ENCODE results near the gene PTPRO.

The PTPRO gene

GRCh38 chr12:15486859-15487258 is 164.6 kb downstream of the PTPRO start:
- Histone ChIP-seq H3K27me3 (no peaks in the 10 kb centered on the region), H3K4me3 (no peak overlapping the region), H3K9me3 (no peaks in the 10 kb centered on the region), H3K4me1 (no peaks in the 10 kb centered on the region), H3K36me3 (no peaks in the 10 kb centered on the region), H3K27ac (no peak overlapping the region)
- no peak for TF ChIP-seq CTCF (IDR thresholded peaks at IDR 0.05)
- DNase-seq, result no peak
- intact Hi-C loops (cut with DNase I; ENCODE audit: low total_unique reads), result no loop called here

- intact Hi-C loops (cut with DNase I; ENCODE audit: low total_unique reads), result no loop called here
Observed at GRCh38 chr12:15488481-15488880, 166.2 kb downstream of the PTPRO start.

GRCh38 chr12:15494329-15495046 is 172.2 kb downstream of the PTPRO start:
- peaks cover 0 to 6% (median 0%) of the 10 kb centered on the region in 3 donors for H3K9me3 ChIP-seq
- intact Hi-C loops (cut with DNase I; ENCODE audit: low total_unique reads), result no loop called here
- H3K27ac ChIP-seq, result no peak overlapping the region
- no peak overlapping the region for H3K4me3 ChIP-seq
- no peak for TF ChIP-seq CTCF (IDR thresholded peaks at IDR 0.05)
- no peaks in the 10 kb centered on the region for H3K4me1 ChIP-seq
- H3K27me3 ChIP-seq, result no peaks in the 10 kb centered on the region
- H3K36me3 ChIP-seq, result no peaks in the 10 kb centered on the region
- no peak for DNase-seq

More at GRCh38 chr12:15488481-15488880, 166.2 kb downstream of the PTPRO start:
- H3K4me1 ChIP-seq, result no peaks in the 10 kb centered on the region
- DNase-seq, result no peak
- no peak overlapping the region for H3K4me3 ChIP-seq
- H3K27me3 ChIP-seq, result no peaks in the 10 kb centered on the region
- H3K36me3 ChIP-seq, result no peaks in the 10 kb centered on the region
- H3K9me3 ChIP-seq, result peaks cover 0 to 6% (median 0%) of the 10 kb centered on the region in 3 donors
- no peak overlapping the region for H3K27ac ChIP-seq
- no peak for TF ChIP-seq CTCF (IDR thresholded peaks at IDR 0.05)

GRCh38 chr12:15495746-15496145 is 173.4 kb downstream of the PTPRO start:
- Histone ChIP-seq H3K4me3 (no peak overlapping the region), H3K4me1 (no peaks in the 10 kb centered on the region), H3K9me3 (peaks cover 0 to 6% (median 0%) of the 10 kb centered on the region in 3 donors), H3K27me3 (no peaks in the 10 kb centered on the region), H3K27ac (no peak overlapping the region), H3K36me3 (no peaks in the 10 kb centered on the region)
- intact Hi-C loops (cut with DNase I; ENCODE audit: low total_unique reads), result no loop called here
- no peak for TF ChIP-seq CTCF (IDR thresholded peaks at IDR 0.05)
- DNase-seq, result no peak

GRCh38 chr12:15496738-15497137 is 174.4 kb downstream of the PTPRO start:
- no peak overlapping the region for H3K27ac ChIP-seq
- intact Hi-C loops (cut with DNase I; ENCODE audit: low total_unique reads), result no loop called here
- H3K4me1 ChIP-seq, result no peaks in the 10 kb centered on the region
- TF ChIP-seq CTCF (IDR thresholded peaks at IDR 0.05), result no peak
- peaks cover 0 to 6% (median 0%) of the 10 kb centered on the region in 3 donors for H3K9me3 ChIP-seq
- DNase-seq, result no peak
- no peaks in the 10 kb centered on the region for H3K27me3 ChIP-seq
- no peaks in the 10 kb centered on the region for H3K36me3 ChIP-seq
- no peak overlapping the region for H3K4me3 ChIP-seq
